ENCODE data around the gene FGF3.

- no peak for TF ChIP-seq POLR2A (IDR thresholded peaks at IDR 0.05; ENCODE audit: extremely low read depth, insufficient read length)
- TF ChIP-seq CTCF (IDR thresholded peaks at IDR 0.05; ENCODE audit: low read depth, low read length), result no peak
Observed at GRCh38 chr11:69799097-69799496, 20.1 kb downstream of the FGF3 start.

All from NB4 (cell line).